Measurements from ENCODE around the gene TAAR9. TPM values are rescaled to one million over a fixed set of nuclear protein-coding genes. Genes with fewer than 3 reads are reported as not detected.

Gene TAAR9
- total and polyA plus RNA-seq, 2 donors (not counting 1 experiment from before 2014, with no cell fraction given): not detected

GRCh38 chr6:132537145-132537544 lies 932 bp upstream of the TAAR9 start:
- TF ChIP-seq CTCF (IDR thresholded peaks at IDR 0.05) (no peak), EZH2 (IDR thresholded peaks at IDR 0.05; ENCODE audit: borderline replicate concordance, insufficient read depth, low read depth, low read length, poor library complexity, severe bottlenecking) (no peak)
- no peaks in the 10 kb centered on the region for H3K9me3 ChIP-seq (ENCODE audit: control extremely low read depth in 1 of 3, control insufficient read depth in 2 of 3, insufficient read depth in 1 of 3, low read length in 2 of 3)
- H3K4me2 ChIP-seq (replicated peaks; ENCODE audit: low read depth, low read length, poor library complexity, severe bottlenecking): no peak overlapping the region
- H3K27ac ChIP-seq (ENCODE audit: low read length in 2 of 2): no peak overlapping the region
- peaks cover 0 to 12% (median 1%) of the 10 kb centered on the region in 4 experiments for H3K27me3 ChIP-seq (replicated peaks in 1 of 4; ENCODE audit: control extremely low read depth in 1 of 4, control insufficient read depth in 3 of 4, insufficient read depth in 4 of 4, low read length in 3 of 4)
- no peaks in the 10 kb centered on the region for H3K4me1 ChIP-seq (ENCODE audit: control insufficient read depth in 2 of 2, insufficient read depth in 2 of 2, low read length in 2 of 2)
- no peaks in the 10 kb centered on the region for H3K79me2 ChIP-seq (ENCODE audit: control insufficient read depth, insufficient read depth, low read length)
- DNase-seq: no peak
- Mint-ChIP-seq H3K27ac (no peak overlapping the region), H3K9me3 (ENCODE audit: insufficient read depth) (no peaks in the 10 kb centered on the region), H3K4me3 (no peak overlapping the region), H3K4me1 (no peaks in the 10 kb centered on the region), H3K27me3 (peaks cover 18% of the 10 kb centered on the region)
- no peaks in the 10 kb centered on the region for H3K36me3 ChIP-seq (replicated peaks in 1 of 2; ENCODE audit: control extremely low read depth in 1 of 2, control insufficient read depth in 1 of 2, extremely low read depth in 1 of 2, insufficient read depth in 2 of 2, low read length in 1 of 2)
- no peak overlapping the region for H3K9ac ChIP-seq (ENCODE audit: low read length)
- ChIA-PET POLR2A (no interaction called here), CTCF (interaction anchor here (0.6 to 1.5 kb wide), 4 partner anchors 11 to 261 kb away, joined by 3 to 4 read pairs (median 3); partner anchors contain the start of gene SLC18B1)
- no peak for ATAC-seq (ENCODE audit: low read depth)
- no peak overlapping the region for H2AFZ ChIP-seq (ENCODE audit: insufficient read depth, low read depth, low read length, poor library complexity, severe bottlenecking)
- intact Hi-C loops (cut with micrococcal nuclease): loop anchor here (10.0 kb wide), 1 partner anchor 1558 kb away; no protein-coding TSS in a partner anchor
- no CpG with 5 or more reads among the region's 3 CpGs for WGBS (ENCODE audit: insufficient coverage)
- no peaks in the 10 kb centered on the region for H4K20me1 ChIP-seq (ENCODE audit: control insufficient read depth, insufficient read depth, low read length, poor library complexity, severe bottlenecking)
- no peak overlapping the region for H3K4me3 ChIP-seq (ENCODE audit: control extremely low read depth in 1 of 5, extremely low read depth in 1 of 5, insufficient read depth in 1 of 5, low read depth in 2 of 5, low read length in 4 of 5)

DNA sequence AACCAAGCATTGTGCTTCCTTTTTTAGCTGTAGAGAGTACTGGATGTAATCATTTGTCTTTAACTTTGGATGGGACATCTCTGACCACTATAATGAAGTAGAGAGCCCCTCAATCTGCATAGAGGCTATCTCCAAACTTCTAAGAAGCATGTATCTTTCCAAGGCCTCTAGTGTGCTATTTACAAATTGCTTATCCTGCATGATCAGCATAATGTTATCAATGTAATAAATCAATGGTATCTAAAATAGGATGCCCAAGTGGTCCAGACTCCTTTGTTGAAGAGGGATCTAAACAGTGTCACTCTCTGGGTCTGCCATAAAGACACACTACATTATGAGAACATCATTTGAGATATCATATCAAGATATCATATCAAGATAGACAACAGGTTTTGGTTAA lies 6.7 kb downstream of the TAAR9 start:
- intact Hi-C loops (cut with micrococcal nuclease): no loop called here
- no peaks in the 10 kb centered on the region for H3K36me3 ChIP-seq (replicated peaks in 1 of 2; ENCODE audit: control extremely low read depth in 1 of 2, control insufficient read depth in 1 of 2, extremely low read depth in 1 of 2, insufficient read depth in 2 of 2, low read length in 1 of 2)
- H2AFZ ChIP-seq (ENCODE audit: insufficient read depth, low read depth, low read length, poor library complexity, severe bottlenecking): no peak overlapping the region
- H3K9me3 ChIP-seq (ENCODE audit: control extremely low read depth in 1 of 3, control insufficient read depth in 2 of 3, insufficient read depth in 1 of 3, low read length in 2 of 3): no peaks in the 10 kb centered on the region
- H3K27me3 ChIP-seq (replicated peaks in 1 of 4; ENCODE audit: control extremely low read depth in 1 of 4, control insufficient read depth in 3 of 4, insufficient read depth in 4 of 4, low read length in 3 of 4): peaks cover 0 to 14% (median 1%) of the 10 kb centered on the region in 4 experiments
- H3K79me2 ChIP-seq (ENCODE audit: control insufficient read depth, insufficient read depth, low read length): no peaks in the 10 kb centered on the region
- peaks cover 0 to 2% of the 10 kb centered on the region in 2 donors for H3K4me1 ChIP-seq (ENCODE audit: control insufficient read depth in 2 of 2, insufficient read depth in 2 of 2, low read length in 2 of 2)
- no peak overlapping the region for H3K9ac ChIP-seq (ENCODE audit: low read length)
- no peak overlapping the region for H3K27ac ChIP-seq (ENCODE audit: low read length in 2 of 2)
- TF ChIP-seq EZH2 (IDR thresholded peaks at IDR 0.05; ENCODE audit: borderline replicate concordance, insufficient read depth, low read depth, low read length, poor library complexity, severe bottlenecking) (no peak), CTCF (IDR thresholded peaks at IDR 0.05) (no peak)
- Mint-ChIP-seq H3K4me3 (no peak overlapping the region), H3K9me3 (ENCODE audit: insufficient read depth) (no peaks in the 10 kb centered on the region), H3K27ac (no peak overlapping the region), H3K27me3 (peaks cover 17% of the 10 kb centered on the region), H3K4me1 (peaks cover 3% of the 10 kb centered on the region)
- DNase-seq: no peak
- no peak overlapping the region for H3K4me2 ChIP-seq (replicated peaks; ENCODE audit: low read depth, low read length, poor library complexity, severe bottlenecking)
- no peaks in the 10 kb centered on the region for H4K20me1 ChIP-seq (ENCODE audit: control insufficient read depth, insufficient read depth, low read length, poor library complexity, severe bottlenecking)
- POLR2A ChIA-PET: no interaction called here
- CTCF ChIA-PET: interaction anchor here (1.7 kb wide), 1 partner anchor 14 kb away, joined by 8 read pairs; no protein-coding TSS in a partner anchor
- ATAC-seq (ENCODE audit: low read depth): no peak
- no peak overlapping the region for H3K4me3 ChIP-seq (ENCODE audit: control extremely low read depth in 1 of 5, extremely low read depth in 1 of 5, insufficient read depth in 1 of 5, low read depth in 2 of 5, low read length in 4 of 5)
